ENCODE measurements around the gene MAST4. TPM values are rescaled to one million over a fixed set of nuclear protein-coding genes. Genes with fewer than 3 reads are reported as not detected.
"Not testable (repeated sequence)": the region's sequence is repeated elsewhere in the genome, so short reads cannot be mapped to it uniquely, and the experiment has no call there.

The MAST4 gene
- total and polyA plus RNA-seq, 2 experiments from 2014 or later = 4.2 to 6.0 TPM

- in situ Hi-C loops (cut with MboI) = loop anchor here (10.0 kb wide), 1 partner anchor 334 kb away; no protein-coding TSS in a partner anchor
- no peak overlapping the region for H3K27ac ChIP-seq
- no peak overlapping the region for H3K9ac ChIP-seq
- no peak overlapping the region for H3K4me2 ChIP-seq (ENCODE audit: unreplicated experiment)
- no peaks in the 10 kb centered on the region for H3K36me3 ChIP-seq (ENCODE audit: low read depth)
- no peaks in the 10 kb centered on the region for H3K27me3 ChIP-seq (replicated peaks; ENCODE audit: insufficient read depth)
- no peak overlapping the region for H3K4me3 ChIP-seq
- no peak for TF ChIP-seq EZH2phosphoT487 (IDR thresholded peaks at IDR 0.05; ENCODE audit: insufficient read depth, low read depth)
- TF ChIP-seq EZH2 (IDR thresholded peaks at IDR 0.05; ENCODE audit: insufficient read depth, poor library complexity, severe bottlenecking) = no peak
- no peaks in the 10 kb centered on the region for H3K9me2 ChIP-seq (ENCODE audit: insufficient read depth)
- H4K20me1 ChIP-seq (ENCODE audit: insufficient read depth) = no peaks in the 10 kb centered on the region
- H3K79me2 ChIP-seq (ENCODE audit: insufficient read depth) = no peaks in the 10 kb centered on the region
- no peaks in the 10 kb centered on the region for H3F3A ChIP-seq (ENCODE audit: insufficient read depth)
- H3K4me1 ChIP-seq (ENCODE audit: insufficient read depth) = no peaks in the 10 kb centered on the region
- DNase-seq = no peak
- 88 to 91% methylated on average over 5 of the region's 5 CpGs for WGBS, 2 experiments (ENCODE audit: low coverage in 1 of 2, low lambda C conversion rate in 2 of 2, missing lambda C conversion rate in 2 of 2)
- no peak overlapping the region for H2AFZ ChIP-seq
- H3K9me3 ChIP-seq (ENCODE audit: low read depth) = no peaks in the 10 kb centered on the region
These were observed 224.5 kb downstream of the MAST4 start for GRCh38 chr5:66820630-66821207.

- Histone ChIP-seq H3K9me2 (ENCODE audit: insufficient read depth) (no peaks in the 10 kb centered on the region), H3K9ac (no peak overlapping the region), H3K79me2 (ENCODE audit: insufficient read depth) (no peaks in the 10 kb centered on the region), H3F3A (ENCODE audit: insufficient read depth) (no peaks in the 10 kb centered on the region), H3K9me3 (ENCODE audit: low read depth) (no peaks in the 10 kb centered on the region), H3K4me2 (ENCODE audit: unreplicated experiment) (no peak overlapping the region), H4K20me1 (ENCODE audit: insufficient read depth) (no peaks in the 10 kb centered on the region), H2AFZ (no peak overlapping the region), H3K27ac (no peak overlapping the region), H3K36me3 (ENCODE audit: low read depth) (no peaks in the 10 kb centered on the region), H3K4me1 (ENCODE audit: insufficient read depth) (no peaks in the 10 kb centered on the region), H3K4me3 (no peak overlapping the region), H3K27me3 (replicated peaks; ENCODE audit: insufficient read depth) (no peaks in the 10 kb centered on the region)
- no peak for DNase-seq
- TF ChIP-seq EZH2 (IDR thresholded peaks at IDR 0.05; ENCODE audit: insufficient read depth, poor library complexity, severe bottlenecking) (no peak), EZH2phosphoT487 (IDR thresholded peaks at IDR 0.05; ENCODE audit: insufficient read depth, low read depth) (no peak)
- WGBS, 2 experiments (ENCODE audit: low coverage in 1 of 2, low lambda C conversion rate in 2 of 2, missing lambda C conversion rate in 2 of 2) = 60 to 62% methylated on average over 4 of the region's 4 CpGs
- in situ Hi-C loops (cut with MboI) = loop anchor here (10.0 kb wide), 1 partner anchor 333 kb away; no protein-coding TSS in a partner anchor
These were observed 225.7 kb downstream of the MAST4 start for GRCh38 chr5:66821688-66822429.

DNA sequence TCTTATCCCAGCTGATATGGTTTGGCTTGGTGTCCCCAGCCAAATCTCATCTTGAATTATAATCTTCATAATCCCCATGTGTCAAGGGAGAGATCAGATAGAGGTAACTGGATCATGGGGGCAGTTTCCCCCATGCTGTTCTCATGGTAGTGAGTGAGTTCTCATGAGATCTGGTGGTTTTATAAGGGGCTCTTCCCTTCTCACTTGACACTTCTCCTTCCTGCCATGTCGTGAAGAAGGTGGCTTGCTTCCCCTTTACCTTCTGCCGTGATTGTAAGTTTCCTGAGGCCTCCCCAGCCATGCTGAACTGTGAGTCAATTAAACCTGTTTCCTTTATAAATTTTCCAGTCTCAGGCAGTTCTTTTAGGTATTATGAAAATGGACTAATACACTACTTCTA lies 226.7 kb downstream of the MAST4 start:
- not testable (repeated sequence) for H3K4me2 ChIP-seq (ENCODE audit: unreplicated experiment); H3K9me2 ChIP-seq (ENCODE audit: insufficient read depth); DNase-seq; H3K4me3 ChIP-seq; H3K9ac ChIP-seq; H4K20me1 ChIP-seq (ENCODE audit: insufficient read depth); H3K27me3 ChIP-seq (replicated peaks; ENCODE audit: insufficient read depth); H2AFZ ChIP-seq; H3K4me1 ChIP-seq (ENCODE audit: insufficient read depth); H3K9me3 ChIP-seq (ENCODE audit: low read depth); H3K79me2 ChIP-seq (ENCODE audit: insufficient read depth); H3K36me3 ChIP-seq (ENCODE audit: low read depth); H3F3A ChIP-seq (ENCODE audit: insufficient read depth); H3K27ac ChIP-seq
- 66 to 79% methylated on average over 2 of the region's 2 CpGs for WGBS, 2 experiments (ENCODE audit: low coverage in 1 of 2, low lambda C conversion rate in 2 of 2, missing lambda C conversion rate in 2 of 2)
- in situ Hi-C loops (cut with MboI) = loop anchor here (10.0 kb wide), 1 partner anchor 332 kb away; no protein-coding TSS in a partner anchor

DNA sequence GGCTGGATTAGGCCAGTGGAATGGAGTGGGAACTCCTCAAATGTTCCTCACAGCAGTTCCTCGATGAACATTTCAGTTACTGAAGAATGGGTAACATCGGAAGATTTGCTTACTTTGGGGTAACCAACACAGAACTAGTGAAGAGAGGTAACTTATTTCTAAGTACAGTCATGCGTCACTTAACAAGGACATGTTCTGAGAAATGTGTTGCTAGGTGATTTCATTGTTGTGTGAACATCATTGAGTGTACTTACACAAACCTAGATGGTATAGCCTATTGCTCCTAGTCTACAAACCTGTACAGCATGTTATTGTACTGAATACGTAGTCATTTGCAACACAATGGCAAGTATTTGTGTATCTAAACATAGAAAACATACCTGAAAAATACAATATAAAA lies 228.3 kb downstream of the MAST4 start:
- Histone ChIP-seq H3K27me3 (replicated peaks; ENCODE audit: insufficient read depth) (no peaks in the 10 kb centered on the region), H3K9me2 (ENCODE audit: insufficient read depth) (no peaks in the 10 kb centered on the region), H3K27ac (no peak overlapping the region), H3K4me3 (no peak overlapping the region), H3K4me2 (ENCODE audit: unreplicated experiment) (no peak overlapping the region), H3K4me1 (ENCODE audit: insufficient read depth) (no peaks in the 10 kb centered on the region), H3K36me3 (ENCODE audit: low read depth) (no peaks in the 10 kb centered on the region), H2AFZ (no peak overlapping the region), H3K9me3 (ENCODE audit: low read depth) (no peaks in the 10 kb centered on the region), H4K20me1 (ENCODE audit: insufficient read depth) (no peaks in the 10 kb centered on the region), H3K79me2 (ENCODE audit: insufficient read depth) (no peaks in the 10 kb centered on the region), H3K9ac (no peak overlapping the region), H3F3A (ENCODE audit: insufficient read depth) (peaks cover 6% of the 10 kb centered on the region; the same call in 1 of the 2 replicates)
- TF ChIP-seq EZH2 (IDR thresholded peaks at IDR 0.05; ENCODE audit: insufficient read depth, poor library complexity, severe bottlenecking) (no peak), EZH2phosphoT487 (IDR thresholded peaks at IDR 0.05; ENCODE audit: insufficient read depth, low read depth) (no peak)
- 92 to 95% methylated on average over 4 of the region's 4 CpGs for WGBS, 2 experiments (ENCODE audit: low coverage in 1 of 2, low lambda C conversion rate in 2 of 2, missing lambda C conversion rate in 2 of 2)
- DNase-seq = no peak
- in situ Hi-C loops (cut with MboI) = loop anchor here (10.0 kb wide), 1 partner anchor 330 kb away; no protein-coding TSS in a partner anchor
